Measurements from ENCODE around the gene EHBP1. TPM values are rescaled to one million over a fixed set of nuclear protein-coding genes. Genes with fewer than 3 reads are reported as not detected.
A peak's percentile ranks its signal among the peaks of the same experiment; 100 is the strongest.

EHBP1 gene
- total RNA-seq, 1 donor from 2014 or later: 26.1 TPM

DNA sequence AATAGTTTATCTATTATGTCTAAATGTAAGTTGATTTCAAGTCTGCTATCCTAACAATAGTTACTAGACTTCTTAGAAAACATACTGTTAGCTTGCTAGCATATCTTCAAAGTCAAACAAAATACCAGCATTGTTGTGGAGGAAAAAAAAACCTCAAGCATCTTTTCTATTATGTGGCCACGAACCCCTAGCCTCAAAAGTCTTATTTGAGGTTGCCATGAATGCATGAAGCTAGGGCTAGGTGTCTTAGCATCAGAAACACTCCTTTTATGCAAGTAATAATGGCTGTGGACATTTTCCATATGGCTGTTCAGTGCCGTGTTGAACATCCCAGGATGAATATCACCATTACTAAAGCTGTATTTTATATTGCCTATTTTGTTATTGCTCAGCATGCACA, 258.5 kb downstream of the EHBP1 start:
- intact Hi-C loops (cut with DNase I): no loop called here
- no peak for DNase-seq
- no peak for ATAC-seq (ENCODE audit: poor library complexity)

DNA sequence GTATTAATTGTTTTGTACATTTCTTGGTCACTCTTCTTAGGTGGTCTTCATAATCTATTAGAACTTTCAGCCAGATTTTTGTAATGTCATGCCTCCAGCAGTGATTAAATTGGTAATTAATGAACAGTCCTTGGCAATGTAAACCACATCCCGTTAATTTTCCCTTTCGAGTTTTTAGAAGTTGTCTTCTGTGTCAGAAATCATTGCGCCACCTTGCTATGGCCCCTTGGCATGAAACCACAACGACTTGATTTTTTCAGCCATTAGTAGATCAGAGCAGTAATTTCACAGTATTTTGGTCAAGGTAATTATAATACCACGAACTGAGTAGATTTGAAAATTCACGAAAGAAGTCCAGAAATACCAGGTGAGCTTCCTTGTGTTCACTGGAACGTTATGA, 259.2 kb downstream of the EHBP1 start:
- intact Hi-C loops (cut with DNase I): no loop called here
- ATAC-seq (ENCODE audit: poor library complexity): no peak

DNA sequence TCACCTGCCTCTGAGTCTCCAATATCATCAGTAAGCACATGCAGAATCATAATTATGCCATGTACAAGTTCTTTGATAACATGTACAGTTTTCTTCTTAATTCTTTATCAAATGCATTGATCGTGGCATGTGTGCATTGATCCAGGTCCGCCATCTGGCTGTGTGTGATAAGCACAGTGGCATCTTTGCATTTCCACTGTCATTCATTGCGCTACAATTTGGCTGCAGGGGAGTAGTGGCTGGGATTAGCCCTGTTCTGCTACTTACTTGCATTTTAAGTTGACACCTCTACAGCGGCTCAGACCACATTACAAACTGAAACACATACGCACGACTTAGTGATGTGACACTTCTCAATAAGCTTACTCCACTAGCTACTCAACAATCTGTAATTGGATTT, 261.5 kb downstream of the EHBP1 start:
- no peak for ATAC-seq (ENCODE audit: poor library complexity)
- no peak for DNase-seq
- intact Hi-C loops (cut with DNase I): no loop called here

More for the DNA sequence above, 259.2 kb downstream of the EHBP1 start:
- DNase-seq: no peak

DNA sequence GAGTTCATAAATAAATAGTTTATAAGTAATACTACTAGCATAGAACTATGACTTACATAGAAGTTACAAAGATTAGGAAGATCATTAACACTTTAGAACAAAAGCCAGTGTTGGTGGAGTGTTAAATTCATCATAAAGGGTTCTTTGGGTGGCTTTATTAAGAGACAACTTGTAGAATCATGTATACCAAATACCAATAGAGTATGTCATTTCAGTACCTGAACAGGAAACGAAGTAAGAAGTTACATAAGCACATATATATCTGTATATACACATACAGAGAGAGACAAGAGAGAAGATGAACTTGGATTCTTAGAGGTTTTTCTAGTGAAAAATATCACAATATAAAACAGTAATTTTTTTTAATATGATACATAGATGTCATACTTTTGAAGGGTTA, 262.7 kb downstream of the EHBP1 start:
- DNase-seq (no peak), ATAC-seq (ENCODE audit: poor library complexity) (no peak)
- intact Hi-C loops (cut with DNase I): no loop called here

DNA sequence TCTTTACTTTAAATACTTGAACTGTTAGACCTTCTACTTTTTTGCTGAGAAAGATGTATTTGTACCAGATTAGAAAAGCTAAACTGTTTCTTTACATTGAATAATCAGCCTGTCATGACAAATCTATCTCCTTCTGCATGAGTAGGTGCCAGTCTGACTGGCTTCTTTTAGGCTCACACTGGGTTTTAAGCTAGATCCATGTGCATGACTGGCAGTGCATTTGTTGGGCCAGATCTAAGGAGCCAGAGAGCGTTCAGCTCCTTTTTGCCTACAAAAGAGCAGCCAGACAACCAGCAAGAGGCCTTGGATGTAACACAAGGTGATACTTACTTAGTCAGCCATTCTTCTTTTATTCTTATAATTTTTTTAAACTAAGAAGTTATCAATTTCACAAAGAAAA, 263.2 kb downstream of the EHBP1 start:
- intact Hi-C loops (cut with DNase I): no loop called here
- ATAC-seq (ENCODE audit: poor library complexity) (no peak), DNase-seq (no peak)

DNA sequence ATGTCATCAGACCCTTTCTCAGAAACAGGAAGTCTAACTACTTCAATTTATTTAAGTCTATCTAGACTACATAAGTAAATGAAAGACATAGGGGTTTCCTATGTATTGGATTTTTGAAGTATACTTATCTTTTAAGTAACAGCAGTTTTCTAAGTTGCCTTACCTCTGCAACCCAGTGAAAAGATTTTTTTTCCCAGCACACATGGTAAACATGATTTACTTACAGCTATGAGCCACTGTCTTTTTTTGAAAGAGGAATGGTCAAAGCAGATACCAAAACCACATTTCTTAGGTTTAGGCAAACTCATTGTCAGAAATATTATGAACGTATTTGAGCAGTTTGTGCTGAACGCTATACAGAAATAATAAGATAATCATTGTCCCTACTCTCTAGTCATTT, 266.4 kb downstream of the EHBP1 start:
- no peak for DNase-seq
- no peak for ATAC-seq (ENCODE audit: poor library complexity)
- intact Hi-C loops (cut with DNase I): no loop called here

DNA sequence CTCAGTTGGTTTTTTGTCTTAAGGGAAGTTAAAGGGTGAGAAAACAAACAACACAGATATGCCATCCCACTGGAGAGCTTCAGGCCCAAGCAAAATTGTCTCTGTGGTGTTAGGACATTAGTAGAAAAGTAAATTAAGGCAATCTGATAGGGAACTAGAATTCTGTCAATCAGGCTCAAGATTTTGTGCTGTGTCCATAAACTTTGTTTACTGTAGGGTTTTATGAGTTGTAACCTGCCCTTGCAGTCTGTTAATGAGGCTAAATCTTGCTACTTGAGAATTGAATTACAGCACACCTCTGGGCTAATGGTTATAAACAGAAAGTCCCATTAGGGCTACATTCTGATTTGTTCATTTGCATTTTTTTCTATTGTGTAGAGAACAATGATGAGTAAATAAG, 267.1 kb downstream of the EHBP1 start:
- intact Hi-C loops (cut with DNase I): no loop called here
- DNase-seq (no peak), ATAC-seq (ENCODE audit: poor library complexity) (no peak)

DNA sequence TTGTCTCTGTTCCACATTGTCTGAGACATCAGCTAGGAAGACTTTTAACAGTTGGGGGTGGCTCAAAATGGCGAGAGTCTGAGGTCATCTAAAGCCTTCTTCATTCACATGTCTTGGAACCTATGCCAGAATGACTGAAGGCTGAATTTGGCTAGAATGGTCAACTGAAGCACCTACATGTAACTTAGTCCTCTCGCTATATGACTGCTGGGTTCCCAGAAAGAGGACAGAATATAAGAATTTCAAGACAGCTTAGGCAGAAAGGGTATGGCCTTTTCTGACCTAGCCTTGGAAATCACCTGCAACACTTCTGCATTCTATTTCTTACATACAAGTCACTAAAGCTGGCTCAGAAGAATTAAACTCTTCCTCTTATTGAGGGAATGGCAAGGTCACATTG, 269.5 kb downstream of the EHBP1 start:
- intact Hi-C loops (cut with DNase I): no loop called here
- DNase-seq: no peak
- no peak for ATAC-seq (ENCODE audit: poor library complexity)

DNA sequence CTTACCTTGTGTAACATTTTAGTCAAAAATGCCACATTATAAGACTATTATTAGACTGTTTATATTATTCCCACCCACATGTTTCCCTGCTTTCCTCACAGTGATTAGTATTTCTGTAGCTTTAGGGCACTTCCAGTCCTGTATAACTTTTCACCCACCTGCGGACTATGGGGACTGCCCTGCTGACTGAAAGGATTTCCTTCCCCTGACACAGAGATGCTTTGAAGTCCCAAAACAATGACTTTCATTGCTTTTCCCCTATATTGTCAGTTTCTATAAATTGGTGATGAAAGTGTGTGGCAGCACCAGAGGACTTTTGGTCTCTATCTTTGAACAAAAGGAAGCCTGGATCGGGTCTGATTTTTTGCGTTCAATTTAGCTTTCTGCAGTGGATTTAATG, 286.1 kb downstream of the EHBP1 start:
- intact Hi-C loops (cut with DNase I): no loop called here
- no peak for DNase-seq
- ATAC-seq (ENCODE audit: poor library complexity): no peak

DNA sequence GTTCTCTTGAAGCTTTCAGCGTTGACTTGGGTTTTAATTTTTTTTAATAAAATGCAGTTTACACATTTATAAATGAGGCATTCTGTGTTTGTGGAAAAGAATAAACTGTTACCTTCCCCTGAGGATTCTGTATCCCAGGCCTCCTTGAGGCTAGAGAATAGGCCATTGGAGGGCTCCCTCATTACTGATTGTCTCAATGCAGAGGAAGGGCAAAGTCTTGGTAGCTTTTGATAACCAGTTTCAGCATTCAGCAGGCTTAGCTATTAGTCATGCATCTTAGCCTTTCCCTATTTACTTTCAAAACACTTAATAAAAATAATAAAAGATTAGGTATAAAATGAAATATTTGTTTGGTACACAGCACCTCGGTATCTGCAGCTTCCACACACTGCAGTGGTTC, 287.0 kb downstream of the EHBP1 start:
- ATAC-seq (ENCODE audit: poor library complexity) (no peak), DNase-seq (no peak)
- intact Hi-C loops (cut with DNase I): no loop called here

DNA sequence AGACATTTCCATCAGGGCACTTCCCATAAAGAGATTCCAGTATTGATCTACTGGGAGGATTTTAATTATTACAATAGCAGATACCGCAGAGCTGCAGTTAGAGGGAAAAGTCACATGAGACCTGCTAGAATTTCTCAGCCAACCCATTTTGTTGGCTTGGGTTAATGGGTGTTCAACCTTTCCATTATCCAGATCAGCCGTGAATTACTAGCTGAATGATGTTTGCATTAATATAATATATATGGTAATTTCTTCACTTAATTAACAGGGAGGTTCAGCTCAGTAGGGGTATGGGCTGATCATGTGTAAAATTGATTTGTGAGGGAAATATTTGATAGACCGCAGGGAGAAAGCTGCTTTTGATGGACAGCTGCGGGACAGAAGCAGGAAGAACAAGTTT, 288.7 kb downstream of the EHBP1 start:
- ATAC-seq (ENCODE audit: poor library complexity) (no peak), DNase-seq (no peak)
- intact Hi-C loops (cut with DNase I): no loop called here

DNA sequence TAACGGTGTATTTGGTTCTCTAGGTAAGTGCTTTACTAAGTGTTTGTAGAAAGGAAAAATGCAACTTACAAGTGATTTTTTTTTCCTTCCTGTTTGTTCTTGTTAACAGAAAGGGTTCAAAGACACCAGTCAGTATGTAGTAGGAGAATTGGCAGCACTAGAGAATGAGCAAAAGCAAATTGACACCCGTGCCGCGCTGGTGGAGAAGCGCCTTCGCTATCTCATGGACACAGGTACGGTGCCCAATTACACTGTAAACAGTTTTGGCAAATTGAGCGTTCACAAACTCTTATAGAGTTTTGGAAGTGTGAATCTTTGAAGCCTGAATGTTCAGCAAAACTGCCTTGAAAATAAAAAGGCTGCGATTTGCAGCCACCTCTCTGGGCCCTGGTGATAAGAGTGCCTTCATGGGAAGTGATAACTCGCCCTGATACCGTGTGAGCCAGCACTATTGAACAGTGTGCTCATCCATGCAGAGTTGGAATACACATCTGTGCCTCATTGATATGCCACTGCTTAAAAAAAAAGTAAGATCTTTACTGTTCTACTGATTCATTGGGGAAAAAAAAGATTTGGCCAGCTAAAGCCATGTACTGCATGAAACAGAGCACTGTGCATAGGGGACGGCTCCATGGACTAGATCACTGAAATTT, 291.1 kb downstream of the EHBP1 start:
- no peak for ATAC-seq (ENCODE audit: poor library complexity)
- DNase-seq: no peak
- intact Hi-C loops (cut with DNase I): no loop called here

DNA sequence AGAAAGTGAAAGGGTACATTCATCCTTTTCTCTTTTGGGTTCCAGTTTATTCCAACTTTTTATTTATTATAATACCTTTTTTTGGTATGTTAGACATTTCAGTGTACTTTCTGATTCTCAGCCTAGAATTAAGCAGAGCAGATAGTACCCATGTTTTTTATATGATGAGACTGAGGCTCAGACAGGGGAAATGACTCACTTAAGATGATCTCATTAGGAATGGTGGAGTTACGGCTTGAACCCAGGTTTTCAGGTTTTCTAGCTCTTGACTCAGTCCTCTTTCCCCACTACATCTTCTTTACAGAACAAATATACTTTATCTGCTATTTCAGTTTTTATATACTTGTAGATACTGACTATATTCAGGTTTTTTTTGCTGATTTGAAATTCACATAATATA, 293.4 kb downstream of the EHBP1 start:
- DNase-seq: no peak
- intact Hi-C loops (cut with DNase I): no loop called here
- no peak for ATAC-seq (ENCODE audit: poor library complexity)

DNA sequence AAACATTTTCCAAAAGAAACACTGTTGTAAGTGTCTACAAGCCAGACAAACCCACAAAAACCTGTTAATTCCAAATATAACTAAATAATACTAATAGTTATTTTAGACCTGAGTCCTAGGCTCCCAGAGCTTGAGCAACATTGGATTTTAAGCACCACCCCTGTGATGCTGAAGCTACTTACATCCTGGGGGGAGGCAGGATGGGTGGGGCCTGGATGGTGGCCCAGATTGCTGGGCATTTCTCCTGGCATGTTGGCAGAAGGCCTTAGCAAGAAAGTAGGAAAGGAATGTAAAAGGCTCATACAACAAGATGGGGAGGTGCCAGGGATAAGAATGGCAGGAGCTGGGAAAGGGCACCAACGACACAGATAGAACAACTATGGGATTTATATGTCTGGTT, 294.4 kb downstream of the EHBP1 start:
- ATAC-seq (ENCODE audit: poor library complexity): peak; percentile 62
- DNase-seq: peak; percentile 62
- intact Hi-C loops (cut with DNase I): no loop called here

DNA sequence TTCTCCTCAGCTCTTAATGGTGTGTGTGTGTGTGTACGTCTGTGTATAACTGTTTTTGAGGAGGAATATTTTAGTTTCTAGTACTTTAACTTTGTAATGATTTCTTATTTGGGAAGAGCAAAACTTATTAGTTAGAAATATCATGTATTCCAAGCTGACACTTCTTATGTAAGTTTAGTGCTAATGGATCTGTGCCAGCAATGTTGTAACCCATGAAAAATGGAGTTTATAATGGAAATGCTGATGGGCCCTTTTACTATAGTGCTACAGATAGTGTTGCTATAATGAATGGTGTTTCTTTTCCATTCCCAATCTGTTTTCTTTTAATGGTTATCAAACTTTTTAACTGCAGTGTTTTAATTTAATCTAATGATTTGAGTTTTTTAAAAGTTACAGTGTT, 295.3 kb downstream of the EHBP1 start:
- DNase-seq (no peak), ATAC-seq (ENCODE audit: poor library complexity) (no peak)
- intact Hi-C loops (cut with DNase I): no loop called here

DNA sequence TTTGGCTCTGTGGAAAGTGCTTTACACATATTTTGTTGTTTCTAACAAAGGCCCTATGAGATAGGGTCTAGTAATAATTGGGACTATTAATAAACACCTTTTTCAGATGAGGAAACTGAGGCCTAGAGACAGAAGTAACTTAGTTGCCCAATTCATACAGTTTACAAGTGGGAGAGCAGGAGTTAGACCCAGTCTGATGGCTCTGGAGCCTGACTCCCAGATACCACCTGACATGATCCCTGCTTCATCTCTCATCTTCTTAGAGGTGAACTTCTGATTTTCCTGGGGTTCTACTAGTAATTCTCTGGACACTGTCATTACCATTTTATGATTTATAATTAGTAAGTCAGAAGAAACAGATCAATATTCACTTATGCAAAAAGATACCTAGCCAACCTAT, 296.1 kb downstream of the EHBP1 start:
- no peak for DNase-seq
- intact Hi-C loops (cut with DNase I): no loop called here
- no peak for ATAC-seq (ENCODE audit: poor library complexity)

DNA sequence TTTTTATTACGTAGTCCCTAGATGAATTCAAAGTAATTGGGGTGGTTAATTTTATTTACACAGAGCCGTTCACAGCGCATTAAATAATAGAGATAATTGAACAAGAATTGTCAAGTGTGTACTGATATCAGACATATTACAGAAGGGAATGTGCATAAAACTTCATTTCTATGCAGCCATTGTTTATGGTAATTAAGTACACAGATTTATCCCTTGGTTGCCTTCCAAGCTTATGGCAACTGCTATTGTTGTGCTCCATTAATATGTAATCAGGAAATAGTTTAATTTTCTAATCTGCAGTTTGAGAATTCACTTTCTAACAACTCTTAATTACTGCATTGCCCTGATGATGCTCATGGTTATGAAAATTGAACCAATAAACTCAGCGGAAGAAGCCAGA, 297.8 kb downstream of the EHBP1 start:
- DNase-seq (no peak), ATAC-seq (ENCODE audit: poor library complexity) (no peak)
- intact Hi-C loops (cut with DNase I): no loop called here

DNA sequence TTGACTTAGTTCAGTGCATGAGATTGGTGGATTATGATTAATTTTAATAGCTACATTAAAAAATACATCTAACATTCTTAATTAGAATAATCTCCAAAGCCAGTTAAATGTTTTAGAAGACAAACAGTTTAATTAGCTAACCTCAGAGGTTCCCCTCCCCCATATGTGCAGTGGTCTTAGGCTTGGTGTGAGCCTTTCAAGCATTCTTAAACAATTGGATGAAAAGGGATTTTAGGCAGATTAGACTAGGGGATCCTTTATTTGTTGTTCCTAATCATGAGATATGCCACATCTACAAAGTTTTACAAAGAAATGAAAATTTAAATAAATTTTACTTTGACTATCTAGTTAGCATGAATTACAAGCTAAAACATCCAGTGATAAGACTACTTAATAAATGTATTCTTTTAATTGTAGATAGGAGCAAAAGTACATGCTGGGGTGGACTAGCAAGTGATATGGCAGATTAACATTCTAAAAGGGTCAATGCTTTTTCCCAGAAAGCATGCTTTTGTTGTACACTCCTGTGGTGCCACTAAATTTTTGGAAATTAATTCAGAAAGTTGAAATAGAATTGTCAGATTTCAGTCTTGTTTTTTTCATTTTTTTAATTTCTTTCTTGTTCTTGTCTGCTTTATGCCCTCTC, 302.4 kb downstream of the EHBP1 start:
- ATAC-seq (ENCODE audit: poor library complexity) (no peak), DNase-seq (no peak)
- intact Hi-C loops (cut with DNase I): no loop called here

DNA sequence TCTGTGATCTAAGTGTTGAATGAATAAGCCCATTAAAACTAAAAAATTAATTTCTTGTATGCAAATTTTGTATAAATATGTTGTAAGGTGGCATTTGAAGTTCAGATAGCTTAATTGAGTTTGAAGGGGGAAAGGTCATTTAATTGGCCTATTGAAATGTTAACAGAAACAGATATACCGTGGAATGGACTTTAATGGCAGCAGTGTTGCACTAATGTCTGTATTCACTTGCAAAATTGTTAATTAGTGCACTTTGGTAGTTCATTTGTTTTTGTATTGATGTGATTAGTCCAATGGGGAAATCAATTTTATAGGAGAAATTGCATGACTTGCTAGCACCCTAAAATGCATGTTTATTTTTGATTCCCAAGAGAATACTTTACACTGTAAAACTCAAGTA, 303.3 kb downstream of the EHBP1 start:
- ATAC-seq (ENCODE audit: poor library complexity): no peak
- intact Hi-C loops (cut with DNase I): no loop called here
- no peak for DNase-seq

DNA sequence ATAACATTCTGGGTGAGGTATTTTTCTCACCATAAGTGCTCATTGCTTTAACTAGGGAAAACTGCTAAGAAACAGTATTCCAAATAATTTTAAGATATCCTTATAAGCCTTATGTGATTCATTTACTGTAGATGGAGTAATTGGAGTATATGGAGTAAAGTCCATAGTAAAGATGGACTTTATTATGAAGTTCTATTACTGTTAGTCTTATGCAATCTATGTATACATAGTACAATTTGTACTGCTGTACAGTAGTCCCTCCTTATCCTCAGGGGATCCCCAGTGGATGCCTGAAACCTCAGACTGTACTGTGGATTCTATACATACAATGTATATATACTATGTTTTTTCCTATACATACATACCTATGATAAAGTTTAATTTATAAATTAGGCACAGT, 304.0 kb downstream of the EHBP1 start:
- intact Hi-C loops (cut with DNase I): no loop called here
- ATAC-seq (ENCODE audit: poor library complexity): no peak
- DNase-seq: no peak

DNA sequence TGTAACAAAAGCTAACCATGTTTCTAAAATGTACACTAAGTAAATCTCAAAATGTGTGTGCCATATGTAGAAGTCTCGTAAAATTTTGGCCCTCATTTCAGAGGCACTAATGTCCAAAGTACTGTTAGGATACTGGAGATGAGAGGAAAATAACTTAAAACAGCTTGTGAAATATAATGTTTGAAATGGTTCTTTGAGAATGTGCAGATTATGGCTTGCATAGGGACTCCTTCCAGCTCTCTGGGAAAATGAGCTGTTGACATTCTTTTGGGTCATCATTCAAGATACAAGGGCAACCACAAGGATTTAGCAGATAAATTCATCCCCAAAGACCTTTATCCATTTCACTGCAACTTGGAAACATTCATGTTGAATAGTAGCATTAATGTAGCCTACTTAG, 307.0 kb downstream of the EHBP1 start:
- no peak for ATAC-seq (ENCODE audit: poor library complexity)
- intact Hi-C loops (cut with DNase I): no loop called here
- no peak for DNase-seq
